Cardiac fibroblast (primary cell): ENCODE data around the gene ANP32A.

Source experiments
- DNase-seq, 2 donors: peaks; one replicate each; pipeline versions ENCODE4 v3.0.0 to v3.0.0-alpha.2; 2010; ENCODE audit warnings: low read depth in 2 of 2
- H3K4me3 ChIP-seq, 2 donors: replicated peaks in 1 of 2; 1 replicate in 1 of 2; 2 replicates in 1 of 2; pipeline ENCODE4 v1.5.1; 2011; ENCODE audit warnings: low read depth in 2 of 2, low read length in 2 of 2, mild to moderate bottlenecking in 2 of 2, moderate library complexity in 1 of 2
- TF ChIP-seq, protein P1 (sequence below): IDR thresholded peaks from one replicate; pipeline ENCODE4 v1.5.1; 2011; ENCODE audit warnings: low read depth, mild to moderate bottlenecking, low read length, inconsistent platforms

Gene ANP32A

DNA sequence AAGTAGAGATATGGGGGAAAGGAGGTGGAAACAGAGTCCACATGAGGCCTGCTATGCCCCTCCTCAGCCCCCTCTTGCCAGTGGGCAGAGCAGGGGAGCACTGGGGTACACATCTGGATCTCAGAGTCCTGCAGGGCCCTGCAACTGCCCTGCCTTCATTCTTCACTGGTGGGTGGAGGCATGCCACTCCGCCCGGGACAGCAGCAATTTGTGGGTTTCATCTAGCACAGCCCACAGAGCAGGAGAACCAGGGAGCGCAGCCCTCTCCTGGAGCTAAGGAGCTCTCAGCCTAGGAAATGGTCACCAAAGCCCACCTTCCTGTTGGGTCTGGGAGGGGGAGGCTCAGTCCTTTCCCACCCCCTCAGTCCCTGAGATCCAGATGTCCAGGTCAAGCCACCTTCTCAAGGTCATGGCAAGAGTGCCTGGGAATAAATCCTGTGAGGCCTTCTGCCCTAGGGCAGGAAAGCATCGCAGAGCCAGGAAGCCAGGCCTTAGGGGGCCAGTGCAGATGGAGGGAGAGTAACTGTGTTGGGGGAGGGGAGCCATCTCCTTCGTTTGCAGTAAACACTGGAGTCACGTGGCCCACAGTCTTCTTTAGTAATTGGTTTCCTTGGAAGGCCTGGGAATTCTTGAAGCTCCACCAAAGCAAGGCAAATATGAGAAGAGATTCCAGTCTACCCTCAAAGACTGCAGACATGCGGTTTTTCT, 31.0 kb downstream of the ANP32A start:
- no peak overlapping the region for H3K4me3 ChIP-seq
- DNase-seq, result peak in 1 of 2 donors; percentile 50
- TF ChIP-seq, protein P1, sequence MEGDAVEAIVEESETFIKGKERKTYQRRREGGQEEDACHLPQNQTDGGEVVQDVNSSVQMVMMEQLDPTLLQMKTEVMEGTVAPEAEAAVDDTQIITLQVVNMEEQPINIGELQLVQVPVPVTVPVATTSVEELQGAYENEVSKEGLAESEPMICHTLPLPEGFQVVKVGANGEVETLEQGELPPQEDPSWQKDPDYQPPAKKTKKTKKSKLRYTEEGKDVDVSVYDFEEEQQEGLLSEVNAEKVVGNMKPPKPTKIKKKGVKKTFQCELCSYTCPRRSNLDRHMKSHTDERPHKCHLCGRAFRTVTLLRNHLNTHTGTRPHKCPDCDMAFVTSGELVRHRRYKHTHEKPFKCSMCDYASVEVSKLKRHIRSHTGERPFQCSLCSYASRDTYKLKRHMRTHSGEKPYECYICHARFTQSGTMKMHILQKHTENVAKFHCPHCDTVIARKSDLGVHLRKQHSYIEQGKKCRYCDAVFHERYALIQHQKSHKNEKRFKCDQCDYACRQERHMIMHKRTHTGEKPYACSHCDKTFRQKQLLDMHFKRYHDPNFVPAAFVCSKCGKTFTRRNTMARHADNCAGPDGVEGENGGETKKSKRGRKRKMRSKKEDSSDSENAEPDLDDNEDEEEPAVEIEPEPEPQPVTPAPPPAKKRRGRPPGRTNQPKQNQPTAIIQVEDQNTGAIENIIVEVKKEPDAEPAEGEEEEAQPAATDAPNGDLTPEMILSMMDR, result no peak

DNA sequence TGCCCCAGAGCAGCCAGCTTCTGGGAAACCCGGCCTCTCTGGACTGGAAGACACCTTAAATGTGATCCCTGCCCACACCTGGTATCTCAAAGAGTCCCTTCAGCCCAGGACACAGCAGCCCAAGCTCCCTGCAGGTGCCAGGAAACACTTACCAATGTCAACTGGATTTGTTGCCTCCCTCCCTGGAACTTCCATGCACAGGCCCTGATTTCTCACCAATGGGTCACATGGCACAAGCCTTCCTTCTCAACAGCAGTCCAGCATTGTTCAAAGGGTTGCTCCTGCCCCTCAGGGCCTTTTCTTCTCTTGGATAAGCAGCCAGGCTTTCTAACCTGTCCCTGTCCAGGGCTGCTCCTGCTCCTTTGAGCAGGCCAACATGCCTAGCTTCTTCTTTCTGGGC, 31.6 kb downstream of the ANP32A start:
- DNase-seq, result no peak
- TF ChIP-seq, protein P1, result no peak

DNA sequence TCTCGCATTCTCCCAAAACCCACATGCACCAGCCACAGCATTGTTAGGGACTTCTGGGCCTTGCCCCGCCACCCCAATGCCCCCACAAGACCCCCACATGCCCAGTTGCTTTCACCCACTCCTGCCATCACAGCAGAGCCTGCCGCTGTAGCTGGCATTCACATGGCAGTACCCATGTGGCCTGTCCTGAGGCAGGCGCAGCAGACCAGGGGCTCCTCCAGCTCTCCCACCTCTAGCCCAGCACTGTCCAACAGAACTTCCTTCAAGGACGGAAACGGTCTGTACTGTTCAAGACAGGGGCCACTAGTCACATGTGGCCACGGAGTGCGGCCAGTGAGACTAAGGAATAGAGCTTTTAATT, 32.5 kb downstream of the ANP32A start:
- H3K4me3 ChIP-seq, result no peak overlapping the region
- TF ChIP-seq, protein P1, result no peak
- no peak for DNase-seq

More for the DNA sequence above, 31.6 kb downstream of the ANP32A start:
- no peak overlapping the region for H3K4me3 ChIP-seq

GRCh38 chr15:68787609-68788263, 33.0 kb downstream of the ANP32A start:
- TF ChIP-seq, protein P1, result no peak
- H3K4me3 ChIP-seq, result no peak overlapping the region
- DNase-seq, result no peak

DNA sequence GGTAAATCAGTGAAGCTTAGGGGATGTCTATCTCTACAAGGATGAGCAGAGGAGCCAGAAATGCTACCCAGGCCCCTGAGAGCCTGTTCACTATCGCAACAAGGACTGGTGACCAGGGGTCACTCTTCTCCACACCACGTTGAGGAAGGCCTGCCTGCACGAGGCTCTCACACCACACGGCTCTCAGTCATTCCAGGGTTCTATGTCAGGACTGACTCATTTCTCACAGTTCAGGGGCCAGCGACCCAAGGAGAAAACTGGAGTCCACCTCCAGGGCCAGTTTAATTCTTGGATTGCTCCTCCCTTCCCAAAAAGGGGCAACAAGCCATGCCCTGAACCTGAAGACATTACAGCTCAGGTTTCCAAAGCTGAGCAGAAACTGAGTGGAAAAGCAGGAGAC, 33.9 kb downstream of the ANP32A start:
- TF ChIP-seq, protein P1, result no peak
- no peak overlapping the region for H3K4me3 ChIP-seq
- DNase-seq, result no peak

GRCh38 chr15:68785541-68785940, 35.2 kb downstream of the ANP32A start:
- TF ChIP-seq, protein P1, result no peak
- no peak for DNase-seq
- no peak overlapping the region for H3K4me3 ChIP-seq
